CD14-positive monocyte (primary cell): ENCODE results near the gene LRSAM1. TPM values are rescaled to one million over a fixed set of nuclear protein-coding genes. Genes with fewer than 3 reads are reported as not detected.
A peak's percentile ranks its signal among the peaks of the same experiment; 100 is the strongest.

Experiments used
- DNase-seq, 3 donors: peaks; one replicate each; pipeline ENCODE4 v3.0.0-alpha.2; 2011 to 2022
- H2AFZ ChIP-seq: 2 replicates; pipeline ENCODE4 v1.6.0; 2012; ENCODE audit warnings: mild to moderate bottlenecking, low read depth, low read length, inconsistent platforms; ENCODE audit not compliant: insufficient read depth, poor library complexity, severe bottlenecking
- H3K27ac ChIP-seq, 2 donors: 1 replicate in 1 of 2; 2 replicates in 1 of 2; pipeline ENCODE4 v1.5.1; 2012 to 2013; ENCODE audit warnings: low read length in 2 of 2, control low read depth in 1 of 2, inconsistent platforms in 1 of 2, low read depth in 1 of 2, mild to moderate bottlenecking in 1 of 2
- H3K27me3 ChIP-seq, 2 donors: one replicate each; pipeline versions ENCODE4 v1.6.0 to v1.6.1; 2011 to 2013; ENCODE audit warnings: low read length in 2 of 2; ENCODE audit not compliant: control insufficient read depth in 2 of 2, insufficient read depth in 2 of 2
- H3K36me3 ChIP-seq, 2 donors: replicated peaks in 1 of 2; 1 replicate in 1 of 2; 2 replicates in 1 of 2; pipeline versions ENCODE4 v1.5.1 to v1.6.1; 2012 to 2013; ENCODE audit warnings: low read length in 2 of 2, control low read depth in 1 of 2, inconsistent platforms in 1 of 2, mild to moderate bottlenecking in 1 of 2; ENCODE audit not compliant: insufficient read depth in 2 of 2, control insufficient read depth in 1 of 2
- H3K4me1 ChIP-seq, 2 donors: 1 replicate in 1 of 2; 2 replicates in 1 of 2; pipeline versions ENCODE4 v1.5.1 to v1.6.1; 2012 to 2013; ENCODE audit warnings: low read length in 2 of 2, control low read depth in 1 of 2, inconsistent platforms in 1 of 2, mild to moderate bottlenecking in 1 of 2, moderate library complexity in 1 of 2; ENCODE audit not compliant: insufficient read depth in 2 of 2, control insufficient read depth in 1 of 2
- H3K4me2 ChIP-seq: replicated peaks from 2 replicates; pipeline ENCODE3; 2012; ENCODE audit warnings: low read length, moderate library complexity, mild to moderate bottlenecking; ENCODE audit not compliant: poor library complexity, severe bottlenecking; ENCODE audit errors: extremely low read depth
- H3K4me3 ChIP-seq, 3 experiments: fragments of 200-600 bp in 1 of 3; sonication (generic) in 1 of 3; replicated peaks in 1 of 3; 1 replicate in 2 of 3; 2 replicates in 1 of 3; pipeline ENCODE4 v1.5.1; 2011 to 2013; ENCODE audit warnings: low read length in 3 of 3, mild to moderate bottlenecking in 3 of 3, control low read depth in 2 of 3, low read depth in 2 of 3, inconsistent platforms in 1 of 3, moderate library complexity in 1 of 3
- H3K79me2 ChIP-seq: 2 replicates; pipeline ENCODE4 v1.6.0; 2012; ENCODE audit warnings: mild to moderate bottlenecking, control low read depth, inconsistent platforms, low read length, moderate library complexity; ENCODE audit not compliant: insufficient read depth
- H3K9ac ChIP-seq: 2 replicates; pipeline ENCODE4 v1.6.0; 2017; ENCODE audit warnings: low read length, mild to moderate bottlenecking; ENCODE audit not compliant: insufficient read depth, poor library complexity, severe bottlenecking
- H3K9me3 ChIP-seq, 2 donors: replicated peaks in 1 of 2; 1 replicate in 1 of 2; 2 replicates in 1 of 2; pipeline versions ENCODE4 v1.5.1 to v1.6.1; 2012 to 2013; ENCODE audit warnings: low read length in 2 of 2, control low read depth in 1 of 2; ENCODE audit not compliant: control insufficient read depth in 1 of 2, insufficient read depth in 1 of 2
- H4K20me1 ChIP-seq: 2 replicates; pipeline ENCODE4 v1.6.0; 2012; ENCODE audit warnings: mild to moderate bottlenecking, low read length, control low read depth, moderate library complexity; ENCODE audit not compliant: insufficient read depth
- H3K27ac Mint-ChIP-seq, 7 donors: one replicate each; pipeline ENCODE4 v1.8.0; 2020; ENCODE audit warnings: mild to moderate bottlenecking in 7 of 7, mixed read lengths in 7 of 7, moderate library complexity in 6 of 7, inconsistent platforms in 2 of 7
- H3K27me3 Mint-ChIP-seq, 3 donors: one replicate each; pipeline ENCODE4 v1.8.0; 2021 to 2022; ENCODE audit warnings: low read depth in 3 of 3, mild to moderate bottlenecking in 3 of 3, mixed read lengths in 3 of 3, moderate library complexity in 3 of 3, inconsistent platforms in 1 of 3
- H3K36me3 Mint-ChIP-seq, 2 donors: one replicate each; pipeline ENCODE4 v1.8.0; 2020; ENCODE audit warnings: mixed read lengths in 2 of 2, inconsistent platforms in 1 of 2, mild to moderate bottlenecking in 1 of 2
- H3K4me1 Mint-ChIP-seq: one replicate; pipeline ENCODE4 v1.8.0; 2020; ENCODE audit warnings: mild to moderate bottlenecking, mixed read lengths
- H3K4me3 Mint-ChIP-seq, 2 donors: one replicate each; pipeline ENCODE4 v1.8.0; 2020; ENCODE audit warnings: mild to moderate bottlenecking in 2 of 2, mixed read lengths in 2 of 2, moderate library complexity in 1 of 2
- H3K9me3 Mint-ChIP-seq, 7 donors: one replicate each; pipeline ENCODE4 v1.8.0; 2020 to 2022; ENCODE audit warnings: mixed read lengths in 7 of 7, mild to moderate bottlenecking in 6 of 7, moderate library complexity in 6 of 7, inconsistent platforms in 2 of 7
- WGBS: methylation state at CpG from one replicate; pipeline ENCODE4 v1.1.5; 2013; ENCODE audit warnings: missing lambda C conversion rate; ENCODE audit not compliant: insufficient coverage; 5-methylcytosine and 5-hydroxymethylcytosine counted together
- intact Hi-C, 2 donors: fragments of 100-400 bp; cut with micrococcal nuclease; formaldehyde crosslinking; loops; one replicate each; pipeline versions ENCODE4 v1.15.0 to v1.15.1; 2023
- polyA plus RNA-seq, 3 donors: library from polyadenylated mRNA; depleted of rRNA in 1 of 3; unstranded in 2 of 3; stranded (reverse) in 1 of 3; fragments of 300-500 nt in 2 of 3; fragments of >200 nt in 1 of 3; fragmentation: Illumina TruSeq in 2 of 3; gene quantifications; 1 replicate in 2 of 3; 2 replicates in 1 of 3; pipeline ENCODE4 v1.2.3, GENCODE V29; 2012 to 2021
- TF ChIP-seq, protein P1 (sequence below): fragments of 200-600 bp; IDR thresholded peaks from one replicate; pipeline ENCODE4 v1.8.0; 2022; ENCODE audit warnings: antibody characterized with exemption, mild to moderate bottlenecking

Gene LRSAM1
- polyA plus RNA-seq, 3 donors = 6.0 to 19.8 (median 8.2) TPM

- Mint-ChIP-seq H3K4me3 (no peak overlapping the region), H3K36me3 (peaks cover 0 to 3% of the 10 kb centered on the region in 2 donors), H3K9me3 (no peaks in the 10 kb centered on the region), H3K4me1 (peaks cover 23% of the 10 kb centered on the region), H3K27me3 (peaks cover 7 to 14% (median 13%) of the 10 kb centered on the region in 3 donors), H3K27ac (peak overlapping the region in 1 of 7 donors; percentile 42)
- intact Hi-C loops = no loop called here
- no peak for DNase-seq
- Histone ChIP-seq H3K9me3 (no peaks in the 10 kb centered on the region), H3K4me1 (peaks cover 16 to 21% of the 10 kb centered on the region in 2 donors), H3K36me3 (no peaks in the 10 kb centered on the region), H3K79me2 (peaks cover 21% of the 10 kb centered on the region), H3K27me3 (no peaks in the 10 kb centered on the region), H2AFZ (no peak overlapping the region), H4K20me1 (no peaks in the 10 kb centered on the region), H3K27ac (no peak overlapping the region), H3K4me2 (no peak overlapping the region), H3K9ac (no peak overlapping the region), H3K4me3 (peak overlapping the region in 1 of 3 experiments; percentile 35)
- no CpG with 5 or more reads among the region's 6 CpGs for WGBS
- TF ChIP-seq, protein P1, sequence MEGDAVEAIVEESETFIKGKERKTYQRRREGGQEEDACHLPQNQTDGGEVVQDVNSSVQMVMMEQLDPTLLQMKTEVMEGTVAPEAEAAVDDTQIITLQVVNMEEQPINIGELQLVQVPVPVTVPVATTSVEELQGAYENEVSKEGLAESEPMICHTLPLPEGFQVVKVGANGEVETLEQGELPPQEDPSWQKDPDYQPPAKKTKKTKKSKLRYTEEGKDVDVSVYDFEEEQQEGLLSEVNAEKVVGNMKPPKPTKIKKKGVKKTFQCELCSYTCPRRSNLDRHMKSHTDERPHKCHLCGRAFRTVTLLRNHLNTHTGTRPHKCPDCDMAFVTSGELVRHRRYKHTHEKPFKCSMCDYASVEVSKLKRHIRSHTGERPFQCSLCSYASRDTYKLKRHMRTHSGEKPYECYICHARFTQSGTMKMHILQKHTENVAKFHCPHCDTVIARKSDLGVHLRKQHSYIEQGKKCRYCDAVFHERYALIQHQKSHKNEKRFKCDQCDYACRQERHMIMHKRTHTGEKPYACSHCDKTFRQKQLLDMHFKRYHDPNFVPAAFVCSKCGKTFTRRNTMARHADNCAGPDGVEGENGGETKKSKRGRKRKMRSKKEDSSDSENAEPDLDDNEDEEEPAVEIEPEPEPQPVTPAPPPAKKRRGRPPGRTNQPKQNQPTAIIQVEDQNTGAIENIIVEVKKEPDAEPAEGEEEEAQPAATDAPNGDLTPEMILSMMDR = no peak
Measured at GRCh38 chr9:127419348-127419747, 32.0 kb upstream of the LRSAM1 start.

GRCh38 chr9:127421057-127421456, 30.3 kb upstream of the LRSAM1 start:
- H3K4me3 Mint-ChIP-seq = no peak overlapping the region
- no peaks in the 10 kb centered on the region for H3K9me3 Mint-ChIP-seq
- TF ChIP-seq, protein P1 = no peak
- H3K4me2 ChIP-seq = no peak overlapping the region
- no peak overlapping the region for H2AFZ ChIP-seq
- H3K79me2 ChIP-seq = peaks cover 38% of the 10 kb centered on the region
- no peaks in the 10 kb centered on the region for H3K9me3 ChIP-seq
- no peak for DNase-seq
- no peak overlapping the region for H3K27ac ChIP-seq
- H3K36me3 Mint-ChIP-seq = peaks cover 0 to 3% of the 10 kb centered on the region in 2 donors
- H3K27me3 Mint-ChIP-seq = peaks cover 3 to 11% (median 7%) of the 10 kb centered on the region in 3 donors
- no peak overlapping the region for H3K9ac ChIP-seq
- no peaks in the 10 kb centered on the region for H3K27me3 ChIP-seq
- intact Hi-C loops = no loop called here
- WGBS = no CpG with 5 or more reads among the region's 7 CpGs
- no peak overlapping the region for H3K27ac Mint-ChIP-seq
- no peak overlapping the region for H3K4me3 ChIP-seq
- no peaks in the 10 kb centered on the region for H3K36me3 ChIP-seq
- H3K4me1 Mint-ChIP-seq = peaks cover 37% of the 10 kb centered on the region
- H4K20me1 ChIP-seq = no peaks in the 10 kb centered on the region
- H3K4me1 ChIP-seq = peaks cover 31 to 35% of the 10 kb centered on the region in 2 donors
